Activated naive CD4-positive, alpha-beta T cell treated with anti-CD3 and anti-CD28 coated beads for 36 hours (primary cell): Measurements from ENCODE around the gene NR1I3. TPM values are rescaled to one million over a fixed set of nuclear protein-coding genes. Genes with fewer than 3 reads are reported as not detected.
A peak's percentile ranks its signal among the peaks of the same experiment; 100 is the strongest.
"Not testable (repeated sequence)": the region's sequence is repeated elsewhere in the genome, so short reads cannot be mapped to it uniquely, and the experiment has no call there.

Source experiments
- CTCF ChIA-PET: fragments of 350-600 bp; sonication (Branson Sonifier 250); formaldehyde crosslinking; loops from one replicate; lab custom pipeline; 2021; ENCODE audit warnings: antibody characterized with exemption; lab: Charles Lee
- DNase-seq: peaks from one replicate; pipeline ENCODE4 v3.0.0-alpha.2; 2020
- H3K27ac Mint-ChIP-seq: one replicate; pipeline ENCODE4 v1.8.0; 2021; ENCODE audit warnings: mild to moderate bottlenecking, mixed read lengths
- H3K27me3 Mint-ChIP-seq: one replicate; pipeline ENCODE4 v1.8.0; 2021; ENCODE audit warnings: low read depth, mixed read lengths
- H3K36me3 Mint-ChIP-seq: one replicate; pipeline ENCODE4 v1.8.0; 2021; ENCODE audit warnings: low read depth, mixed read lengths
- H3K4me1 Mint-ChIP-seq: one replicate; pipeline ENCODE4 v1.8.0; 2021; ENCODE audit warnings: low read depth, mixed read lengths
- H3K4me3 Mint-ChIP-seq: one replicate; pipeline ENCODE4 v1.8.0; 2021; ENCODE audit warnings: mild to moderate bottlenecking, moderate library complexity, mixed read lengths
- H3K9me3 Mint-ChIP-seq: one replicate; pipeline ENCODE4 v1.8.0; 2021; ENCODE audit warnings: mixed read lengths
- intact Hi-C: fragments of 100-400 bp; cut with micrococcal nuclease; formaldehyde crosslinking; loops from one replicate; pipeline ENCODE4 v1.15.1; 2023
- total RNA-seq, 2 experiments: library from RNA; stranded (reverse); gene quantifications; one replicate each; pipeline ENCODE4 v1.2.3, GENCODE V29; 2021

The NR1I3 gene
- total RNA-seq, 2 experiments from 2014 or later: not detected

DNA sequence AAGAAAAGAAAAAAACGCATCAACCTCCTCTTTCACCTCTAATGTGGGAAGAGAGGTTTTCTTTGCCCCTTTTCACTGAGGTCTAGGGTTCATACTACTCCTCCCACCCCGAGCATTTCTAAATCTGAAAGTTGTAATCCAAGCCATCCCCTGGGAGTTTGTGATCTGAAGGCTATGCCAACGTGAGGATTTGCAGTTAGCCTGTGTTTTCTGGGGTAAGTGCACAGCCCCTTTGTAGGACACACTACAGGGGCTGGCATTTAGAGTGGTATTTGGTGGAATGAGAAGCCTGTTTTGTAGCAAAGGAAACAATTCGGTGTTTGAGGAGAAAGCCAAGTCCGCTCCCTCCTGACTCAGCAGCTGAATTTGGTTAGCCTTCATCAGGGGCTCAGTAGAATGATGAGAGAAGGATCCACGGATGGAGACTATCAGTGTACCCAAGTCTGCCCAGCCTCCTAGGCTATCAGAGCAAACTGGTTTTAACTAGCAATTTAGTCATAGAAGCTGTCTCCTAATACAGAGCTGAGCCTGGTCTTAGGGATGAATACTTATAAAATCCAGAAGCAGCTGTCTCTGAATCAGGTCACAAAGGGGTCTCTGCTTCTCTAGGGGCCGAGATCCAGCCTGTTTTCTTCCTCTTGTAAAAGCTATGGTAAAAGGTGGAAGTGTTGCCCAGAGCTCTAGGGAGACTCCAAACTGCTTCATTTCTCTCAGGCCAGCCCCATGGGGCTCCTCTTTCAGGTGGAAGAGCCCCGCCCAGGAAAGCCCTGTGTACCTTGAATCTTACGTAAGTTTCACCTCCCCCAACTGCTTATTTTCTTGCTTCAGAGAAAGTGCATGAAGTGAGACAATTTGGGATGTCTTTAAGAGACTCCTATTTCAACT lies 22.6 kb upstream of the NR1I3 start:
- Mint-ChIP-seq H3K27me3 (peaks cover 50% of the 10 kb centered on the region), H3K4me3 (no peak overlapping the region), H3K9me3 (peaks cover 15% of the 10 kb centered on the region), H3K36me3 (peaks cover 14% of the 10 kb centered on the region), H3K4me1 (peaks cover 9% of the 10 kb centered on the region), H3K27ac (no peak overlapping the region)
- CTCF ChIA-PET: interaction anchor here (0.6 to 1.2 kb wide), 2 partner anchors 13 to 247 kb away, joined by 3 to 4 read pairs; no protein-coding TSS in a partner anchor
- no peak for DNase-seq
- intact Hi-C loops: no loop called here

DNA sequence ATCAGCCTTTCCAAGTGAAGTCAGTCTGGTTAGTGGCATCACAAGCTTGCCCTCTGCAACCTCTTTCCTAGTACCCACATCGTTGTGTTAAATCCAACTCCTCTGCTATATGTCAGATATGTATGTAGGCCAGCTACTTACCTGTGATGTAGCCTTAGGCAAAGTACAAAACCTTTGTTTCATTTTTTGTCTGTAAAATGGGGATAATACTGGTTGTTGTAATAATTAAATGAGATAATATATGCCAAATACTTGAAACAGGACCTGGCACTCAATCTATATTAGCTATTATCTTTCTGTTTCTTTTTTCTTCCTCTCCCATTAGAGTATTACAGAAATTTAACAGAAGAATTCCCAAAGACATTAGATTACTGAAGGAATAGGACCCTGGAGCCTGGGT lies 21.8 kb upstream of the NR1I3 start:
- H3K27ac Mint-ChIP-seq: no peak overlapping the region
- H3K4me3 Mint-ChIP-seq: no peak overlapping the region
- intact Hi-C loops: no loop called here
- H3K36me3 Mint-ChIP-seq: peaks cover 14% of the 10 kb centered on the region
- H3K4me1 Mint-ChIP-seq: peaks cover 9% of the 10 kb centered on the region
- H3K27me3 Mint-ChIP-seq: peaks cover 49% of the 10 kb centered on the region
- CTCF ChIA-PET: interaction anchor here (0.6 to 1.2 kb wide), 2 partner anchors 13 to 248 kb away, joined by 3 to 4 read pairs; no protein-coding TSS in a partner anchor
- no peak for DNase-seq
- H3K9me3 Mint-ChIP-seq: peaks cover 15% of the 10 kb centered on the region

DNA sequence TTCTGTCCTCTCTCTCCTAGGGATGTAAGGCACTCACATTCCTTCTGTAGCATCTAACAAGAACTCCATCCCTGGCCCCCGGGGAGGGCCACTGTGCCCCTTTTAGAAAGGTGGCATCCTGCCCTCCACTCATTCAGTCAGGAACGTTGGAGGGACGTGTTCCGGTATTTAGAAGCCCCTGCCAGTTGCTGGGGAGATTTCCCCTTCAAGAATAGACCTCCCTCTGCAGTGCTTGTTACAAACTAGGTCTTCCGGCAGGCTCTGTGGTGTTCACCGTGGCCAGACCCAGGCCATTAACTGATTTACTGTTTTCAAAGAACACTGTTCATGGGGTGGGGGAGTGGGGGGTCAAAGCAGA lies 21.3 kb upstream of the NR1I3 start:
- Mint-ChIP-seq H3K9me3 (peaks cover 15% of the 10 kb centered on the region), H3K4me1 (peaks cover 9% of the 10 kb centered on the region), H3K27ac (no peak overlapping the region), H3K27me3 (peaks cover 47% of the 10 kb centered on the region), H3K36me3 (peaks cover 14% of the 10 kb centered on the region), H3K4me3 (peak overlapping the region; percentile 58)
- DNase-seq: no peak
- CTCF ChIA-PET: interaction anchor here (1.0 to 1.9 kb wide), 3 partner anchors 32 to 37 kb away, joined by 3 to 7 read pairs (median 3); no protein-coding TSS in a partner anchor
- intact Hi-C loops: no loop called here

DNA sequence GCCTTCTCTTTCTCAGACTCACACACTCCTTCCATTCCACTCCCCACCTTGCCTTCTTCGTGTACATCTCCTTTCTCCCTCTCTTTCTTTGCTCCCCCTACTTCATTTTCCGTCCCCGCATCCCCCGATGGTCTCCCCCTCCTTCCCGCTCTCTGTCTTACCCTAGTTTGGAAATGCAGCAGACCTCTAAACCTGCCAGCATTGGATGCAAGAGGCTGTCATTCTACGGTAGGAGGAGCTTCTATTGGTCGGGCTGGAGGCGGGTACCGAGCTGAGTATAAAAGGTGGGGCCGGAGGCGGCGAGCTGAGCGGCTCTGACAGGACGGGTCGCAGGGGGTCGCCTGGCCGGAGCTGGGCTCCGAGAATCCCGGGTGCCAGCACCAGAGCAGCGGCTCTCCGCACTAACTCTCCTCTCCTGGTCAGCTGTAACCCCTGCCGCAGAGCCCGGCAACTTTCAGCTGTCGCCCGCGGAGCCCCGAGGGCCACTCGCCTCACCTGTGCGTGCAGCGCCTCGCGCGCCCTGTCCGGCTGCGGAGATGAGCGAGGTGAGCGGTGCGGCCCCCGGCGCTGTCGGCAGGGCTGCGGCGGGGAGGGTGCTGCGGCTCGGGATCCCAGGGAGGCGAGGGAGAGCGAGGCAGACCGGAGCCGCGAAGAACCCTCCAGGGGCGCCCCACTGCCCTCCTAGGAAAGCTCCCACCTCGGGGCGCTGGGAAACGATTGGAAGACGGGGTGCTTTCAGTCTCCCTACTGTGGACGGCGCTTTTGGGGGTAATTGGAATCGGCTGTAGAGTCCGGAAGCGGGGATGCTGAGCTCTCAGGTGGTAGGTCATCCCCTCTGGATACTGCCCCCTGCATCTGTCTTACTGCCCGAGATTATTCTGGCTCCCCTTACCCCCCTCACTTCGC lies 20.7 kb upstream of the NR1I3 start, which contains the start of gene PCP4L1:
Gene PCP4L1 (plus strand): TSS at position 307 of the 906 bp plus-strand sequence. CDS start 230 bp downstream, at position 537.
- peaks cover 9% of the 10 kb centered on the region for H3K4me1 Mint-ChIP-seq
- H3K4me3 Mint-ChIP-seq: peak within 1 kb of the TSS; percentile 58
- H3K36me3 Mint-ChIP-seq: peaks cover 14% of the 10 kb centered on the region
- CTCF ChIA-PET: interaction anchor here (0.7 to 1.9 kb wide), 5 partner anchors 11 to 93 kb away, joined by 3 to 7 read pairs (median 3); no protein-coding TSS in a partner anchor
- no peak within 1 kb of the TSS for H3K27ac Mint-ChIP-seq
- peak; percentile 50 for DNase-seq
- peaks cover 15% of the 10 kb centered on the region for H3K9me3 Mint-ChIP-seq
- intact Hi-C loops: no loop called here
- peaks cover 47% of the 10 kb centered on the region for H3K27me3 Mint-ChIP-seq

DNA sequence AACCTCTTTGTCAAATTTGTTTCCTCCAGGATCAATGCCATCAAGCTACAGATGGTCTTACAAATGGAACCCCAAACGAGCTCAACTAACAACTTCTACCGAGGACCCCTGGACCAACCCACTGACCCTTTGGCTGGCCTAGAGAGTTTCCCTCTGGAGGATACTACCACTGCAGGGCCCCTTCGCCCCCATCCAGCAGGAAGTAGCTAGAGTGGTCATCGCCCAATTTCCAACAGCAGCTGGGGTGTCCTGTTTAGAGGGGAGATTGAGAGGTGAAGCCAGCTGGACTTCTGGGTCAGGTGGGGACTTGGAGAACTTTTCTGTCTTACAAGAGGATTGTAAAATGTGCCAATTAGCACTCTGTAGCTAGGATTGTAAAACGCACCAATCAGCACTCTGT lies 19.1 kb upstream of the NR1I3 start:
- intact Hi-C loops, H3K4me3 Mint-ChIP-seq, H3K27ac Mint-ChIP-seq, H3K4me1 Mint-ChIP-seq: not testable (repeated sequence)
- CTCF ChIA-PET: interaction anchor here (0.6 to 1.2 kb wide), 7 partner anchors 9 to 128 kb away, joined by 3 to 6 read pairs (median 4); partner anchors contain the start of gene TOMM40L
- Mint-ChIP-seq H3K9me3 (peaks cover 15% of the 10 kb centered on the region), H3K36me3 (peaks cover 14% of the 10 kb centered on the region), H3K27me3 (peaks cover 44% of the 10 kb centered on the region)
- DNase-seq: peak; percentile 26

DNA sequence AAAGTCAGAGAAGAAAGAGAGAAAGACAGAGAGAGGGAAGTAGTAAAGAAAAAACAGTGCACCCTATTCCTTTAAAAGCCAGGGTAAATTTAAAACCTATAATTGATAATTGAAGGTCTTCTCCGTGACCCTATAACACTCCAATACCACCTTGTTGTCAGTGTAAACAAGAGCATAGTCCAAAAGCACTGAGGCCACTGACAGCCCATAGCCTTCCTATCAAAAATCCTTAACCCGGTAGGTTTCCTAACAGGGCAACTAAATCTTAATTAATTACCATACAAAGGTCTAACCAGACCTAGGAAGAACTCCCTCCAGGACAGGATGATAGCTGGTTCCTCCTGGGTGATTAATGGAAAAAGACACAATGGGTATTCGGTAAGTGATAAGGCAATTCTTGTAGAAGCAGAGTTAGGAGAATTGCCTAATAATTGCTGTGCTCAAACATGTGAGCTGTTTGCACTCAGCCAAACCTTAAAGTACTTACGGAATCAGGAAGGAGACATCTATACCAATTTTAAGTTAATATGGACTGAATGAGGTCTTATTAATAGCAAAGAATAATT lies 18.0 kb upstream of the NR1I3 start:
- peaks cover 15% of the 10 kb centered on the region for H3K9me3 Mint-ChIP-seq
- peaks cover 36% of the 10 kb centered on the region for H3K27me3 Mint-ChIP-seq
- H3K36me3 Mint-ChIP-seq: peaks cover 14% of the 10 kb centered on the region

DNA sequence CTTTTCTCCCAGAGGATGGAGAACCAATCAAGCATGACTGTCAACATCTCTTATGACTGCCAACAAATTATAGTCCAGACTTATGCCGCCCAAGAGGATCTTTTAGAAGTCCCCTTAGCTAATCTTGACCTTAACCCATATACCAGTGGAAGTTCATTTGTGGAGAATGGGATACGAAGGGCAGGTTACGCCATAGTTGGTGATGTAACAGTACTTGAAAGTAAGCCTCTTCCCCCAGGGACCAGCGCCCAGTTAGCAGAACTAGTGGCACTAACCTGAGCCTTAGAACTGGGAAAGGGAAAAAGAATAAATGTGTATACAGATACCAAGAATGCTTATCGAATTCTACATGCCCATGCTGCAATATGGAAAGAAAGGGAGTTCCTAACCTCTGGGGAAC lies 17.3 kb upstream of the NR1I3 start:
- DNase-seq, intact Hi-C loops, H3K4me1 Mint-ChIP-seq, H3K27ac Mint-ChIP-seq, H3K4me3 Mint-ChIP-seq: not testable (repeated sequence)
- peaks cover 32% of the 10 kb centered on the region for H3K27me3 Mint-ChIP-seq
- H3K36me3 Mint-ChIP-seq: peaks cover 14% of the 10 kb centered on the region
- peaks cover 15% of the 10 kb centered on the region for H3K9me3 Mint-ChIP-seq
- CTCF ChIA-PET: interaction anchor here (1.1 kb wide), 1 partner anchor 36 kb away, joined by 5 read pairs; no protein-coding TSS in a partner anchor

More for the DNA sequence above, 18.0 kb upstream of the NR1I3 start:
- H3K4me3 Mint-ChIP-seq, DNase-seq, intact Hi-C loops, H3K27ac Mint-ChIP-seq, H3K4me1 Mint-ChIP-seq: not testable (repeated sequence)
- CTCF ChIA-PET: interaction anchor here (1.1 kb wide), 2 partner anchors 29 to 35 kb away, joined by 3 to 5 read pairs; no protein-coding TSS in a partner anchor

DNA sequence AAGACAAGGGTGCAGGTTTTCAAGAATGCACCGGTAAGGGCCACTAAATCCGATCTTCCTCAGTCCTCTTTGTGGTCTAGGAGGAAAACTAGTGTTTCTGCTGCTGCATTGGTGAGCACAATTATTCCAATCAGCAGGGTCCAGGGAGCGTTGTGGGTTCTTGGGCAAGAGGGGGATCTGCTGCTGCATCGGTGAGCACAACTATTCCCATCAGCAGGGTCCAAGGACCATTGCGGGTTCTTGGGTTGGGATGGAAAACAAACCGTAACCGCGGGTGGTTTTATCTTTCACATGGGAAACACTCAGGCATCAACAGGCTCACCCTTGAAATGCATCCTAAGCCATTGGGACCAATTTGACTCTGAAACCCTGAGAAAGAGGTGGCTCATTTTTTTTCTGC lies 13.6 kb upstream of the NR1I3 start:
- Mint-ChIP-seq H3K27ac (no peak overlapping the region), H3K27me3 (peaks cover 3% of the 10 kb centered on the region), H3K9me3 (peaks cover under 1% of the 10 kb centered on the region), H3K4me3 (no peak overlapping the region), H3K36me3 (peaks cover 3% of the 10 kb centered on the region), H3K4me1 (no peaks in the 10 kb centered on the region)
- DNase-seq: no peak
- intact Hi-C loops: no loop called here
- CTCF ChIA-PET: interaction anchor here (0.7 kb wide), 1 partner anchor 130 kb away, joined by 3 read pairs; no protein-coding TSS in a partner anchor

DNA sequence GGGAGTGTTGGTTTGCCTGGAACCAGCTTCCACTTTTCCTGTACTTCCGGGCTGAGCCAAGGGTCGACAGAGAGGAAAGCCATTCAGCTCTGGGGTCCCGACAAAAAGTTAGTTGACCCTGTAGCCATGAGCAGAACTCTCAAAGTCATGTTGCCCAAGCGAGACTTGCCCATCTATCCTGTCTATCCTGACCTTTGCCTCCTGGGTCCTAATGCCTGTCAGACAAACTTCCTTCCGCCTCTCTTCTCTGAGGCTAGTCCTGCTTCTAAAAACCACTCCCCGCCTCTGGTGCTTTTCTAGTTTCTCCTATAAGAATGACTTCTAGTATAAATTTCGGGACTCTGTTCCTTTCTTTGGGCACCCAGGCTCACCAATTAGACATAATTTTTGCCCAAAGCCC lies 12.8 kb upstream of the NR1I3 start:
- CTCF ChIA-PET: interaction anchor here (1.8 kb wide), 1 partner anchor 40 kb away, joined by 5 read pairs; no protein-coding TSS in a partner anchor
- Mint-ChIP-seq H3K27me3 (peaks cover 3% of the 10 kb centered on the region), H3K27ac (no peak overlapping the region), H3K4me3 (no peak overlapping the region), H3K36me3 (peaks cover 1% of the 10 kb centered on the region), H3K9me3 (no peaks in the 10 kb centered on the region), H3K4me1 (no peaks in the 10 kb centered on the region)
- DNase-seq: no peak
- intact Hi-C loops: no loop called here

DNA sequence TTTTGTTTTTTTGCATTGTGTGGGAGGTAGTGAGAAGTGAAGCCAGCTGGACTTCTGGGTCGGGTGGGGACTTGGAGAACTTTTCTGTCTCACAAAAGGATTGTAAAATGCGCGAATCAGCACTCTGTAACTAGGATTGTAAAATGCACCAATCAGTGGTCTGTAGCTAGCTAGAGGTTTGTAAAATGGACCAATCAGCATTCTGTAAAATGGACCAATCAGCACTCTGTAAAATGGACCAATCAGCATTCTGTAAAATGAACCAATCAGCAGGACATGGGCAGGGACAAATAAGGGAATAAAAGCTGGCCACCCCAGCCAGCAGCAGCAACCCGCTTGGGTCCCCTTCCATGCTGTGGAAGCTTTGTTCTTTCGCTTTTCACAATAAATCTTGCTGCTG lies 12.1 kb upstream of the NR1I3 start:
- H3K27ac Mint-ChIP-seq, H3K4me3 Mint-ChIP-seq, DNase-seq, H3K4me1 Mint-ChIP-seq, H3K27me3 Mint-ChIP-seq, H3K36me3 Mint-ChIP-seq, H3K9me3 Mint-ChIP-seq, intact Hi-C loops: not testable (repeated sequence)
- CTCF ChIA-PET: interaction anchor here (0.5 to 1.8 kb wide), 4 partner anchors 9 to 132 kb away, joined by 3 to 5 read pairs (median 4); no protein-coding TSS in a partner anchor

DNA sequence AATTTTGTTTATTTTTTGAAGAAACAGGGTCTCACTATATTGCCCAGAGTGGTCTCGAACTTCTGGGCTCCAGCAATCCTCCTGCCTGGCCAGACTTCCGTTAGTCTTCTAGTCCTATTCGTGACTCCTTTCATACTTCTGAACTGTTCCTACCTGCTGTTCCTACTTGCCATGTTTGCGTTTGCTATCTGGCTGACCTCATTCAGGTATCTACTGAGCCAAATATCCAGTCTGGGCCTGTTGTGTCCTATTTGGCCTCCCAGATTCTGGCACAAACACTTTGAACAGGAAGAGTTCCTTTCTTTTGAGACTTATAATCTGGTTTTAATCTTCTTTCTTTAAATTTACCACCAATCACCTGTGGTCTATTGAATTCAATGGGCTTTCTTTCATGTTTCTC lies 6.9 kb upstream of the NR1I3 start:
- Mint-ChIP-seq H3K36me3 (peaks cover 1% of the 10 kb centered on the region), H3K4me3 (no peak overlapping the region), H3K27me3 (peaks cover 1% of the 10 kb centered on the region), H3K4me1 (no peaks in the 10 kb centered on the region), H3K27ac (no peak overlapping the region), H3K9me3 (no peaks in the 10 kb centered on the region)
- intact Hi-C loops: no loop called here
- CTCF ChIA-PET: no interaction called here
- no peak for DNase-seq
